GM18499 (cell line): ENCODE data around the gene TSPYL4.
"Not testable (repeated sequence)": the region's sequence is repeated elsewhere in the genome, so short reads cannot be mapped to it uniquely, and the experiment has no call there.

Source experiments
- ATAC-seq: cut with Tn5 transposase; IDR thresholded peaks from one replicate; pipeline ENCODE4 v1.9.1; 2021; ENCODE audit warnings: moderate number of reproducible peaks; ENCODE audit not compliant: insufficient read depth, unreplicated experiment

TSPYL4 gene

GRCh38 chr6:116253505-116254296, at the start of gene TSPYL4:
Gene TSPYL4, minus strand, starts transcription at chr6:116254075. Its CDS starts 67 bp downstream, at chr6:116254008.
- peak; percentile 98 for ATAC-seq

- no peak for ATAC-seq
These were observed 47.2 kb upstream of the TSPYL4 start for GRCh38 chr6:116301104-116301503.

GRCh38 chr6:116300566-116300965, 46.7 kb upstream of the TSPYL4 start:
- ATAC-seq: no peak

- no peak for ATAC-seq
These were observed 45.1 kb upstream of the TSPYL4 start for GRCh38 chr6:116298973-116299372.

GRCh38 chr6:116298273-116298672, 44.4 kb upstream of the TSPYL4 start:
- no peak for ATAC-seq

GRCh38 chr6:116292553-116292952, 38.7 kb upstream of the TSPYL4 start:
- ATAC-seq: no peak

GRCh38 chr6:116291701-116292396, 38.0 kb upstream of the TSPYL4 start:
- no peak for ATAC-seq

GRCh38 chr6:116290799-116291198, 36.9 kb upstream of the TSPYL4 start:
- no peak for ATAC-seq

GRCh38 chr6:116289876-116290275, 36.0 kb upstream of the TSPYL4 start:
- ATAC-seq: no peak

GRCh38 chr6:116287689-116288282, 33.9 kb upstream of the TSPYL4 start:
- no peak for ATAC-seq

- no peak for ATAC-seq
These were observed 33.0 kb upstream of the TSPYL4 start for GRCh38 chr6:116286773-116287358.

- ATAC-seq: not testable (repeated sequence)
These were observed 31.1 kb upstream of the TSPYL4 start for GRCh38 chr6:116284984-116285383.

- no peak for ATAC-seq
These were observed 29.3 kb upstream of the TSPYL4 start for GRCh38 chr6:116283191-116283590.

- ATAC-seq: no peak
These were observed 28.8 kb upstream of the TSPYL4 start for GRCh38 chr6:116282698-116283097.

- no peak for ATAC-seq
These were observed 27.1 kb upstream of the TSPYL4 start for GRCh38 chr6:116280933-116281316.

- ATAC-seq: no peak
These were observed 26.5 kb upstream of the TSPYL4 start for GRCh38 chr6:116280161-116280932.

- peak; percentile 94 for ATAC-seq
These were observed 25.6 kb upstream of the TSPYL4 start, which contains the start of gene TSPYL1 for GRCh38 chr6:116279232-116280160. Gene TSPYL1, minus strand, starts transcription at chr6:116279930. Its CDS starts 100 bp downstream, at chr6:116279830.

GRCh38 chr6:116278854-116279231, 25.0 kb upstream of the TSPYL4 start:
- no peak for ATAC-seq

- no peak for ATAC-seq
These were observed 24.6 kb upstream of the TSPYL4 start for GRCh38 chr6:116278481-116278829.
